ENCODE measurements around the gene PDLIM7. TPM values are rescaled to one million over a fixed set of nuclear protein-coding genes. Genes with fewer than 3 reads are reported as not detected.

Gene PDLIM7
- total and polyA plus RNA-seq, 2 of the 4 experiments (the other 2 are of a cell fraction), result 70.4 to 534 TPM

GRCh38 chr5:177498013-177498787, 796 bp upstream of the PDLIM7 start:
- Histone ChIP-seq H2AK9ac (replicated peaks; ENCODE audit: low read depth, low read length, poor library complexity) (peak overlapping the region; percentile 100), H3K9me3 (ENCODE audit: control insufficient read depth, insufficient read depth, low read length) (no peaks in the 10 kb centered on the region), H3K79me1 (ENCODE audit: low read depth in 1 of 2, low read length in 2 of 2) (peaks cover 17 to 44% of the 10 kb centered on the region in 2 experiments), H2AFZ (replicated peaks; ENCODE audit: low read length, poor library complexity) (peak overlapping the region; percentile 91), H3K4ac (ENCODE audit: low read depth, low read length) (peak overlapping the region; percentile 99), H3K18ac (ENCODE audit: low read depth, low read length) (peak overlapping the region; percentile 48; the same call in 1 of the 2 replicates), H3K4me1 (ENCODE audit: control insufficient read depth, insufficient read depth, low read length) (peaks cover 35% of the 10 kb centered on the region), H2AK5ac (ENCODE audit: low read depth, low read length) (peak overlapping the region; percentile 96), H3K4me3 (ENCODE audit: insufficient read depth, low read depth, low read length) (peak overlapping the region; percentile 45), H3K14ac (replicated peaks; ENCODE audit: low read depth, low read length) (peak overlapping the region; percentile 97), H4K20me1 (ENCODE audit: insufficient read depth, low read length) (peaks cover 38% of the 10 kb centered on the region), H3K56ac (ENCODE audit: extremely low read depth, insufficient read depth, low read length) (peak overlapping the region; percentile 92), H4K91ac (ENCODE audit: insufficient read depth, low read depth, low read length) (peak overlapping the region; percentile 93), H3K9ac (ENCODE audit: low read depth, low read length) (peak overlapping the region; percentile 78), H2BK5ac (ENCODE audit: low read depth, low read length, poor library complexity, severe bottlenecking) (peak overlapping the region; percentile 80), H3K9me1 (ENCODE audit: insufficient read depth, low read length) (peaks cover 8% of the 10 kb centered on the region), H3K4me2 (ENCODE audit: low read depth, low read length) (peak overlapping the region; percentile 78), H4K5ac (ENCODE audit: low read depth, low read length) (peak overlapping the region; percentile 10; the same call in 1 of the 2 replicates), H2BK15ac (ENCODE audit: low read depth, low read length) (peak overlapping the region; percentile 96; the same call in 1 of the 3 replicates), H3K27ac (ENCODE audit: insufficient read depth, low read length) (peak overlapping the region; percentile 87), H3K36me3 (ENCODE audit: control insufficient read depth, insufficient read depth, low read length) (peaks cover 23% of the 10 kb centered on the region), H3K23ac (ENCODE audit: low read depth, low read length) (peak overlapping the region; percentile 92), H4K8ac (ENCODE audit: low read depth in 2 of 2, low read length in 2 of 2) (peak overlapping the region; percentile 75 to 92), H2BK120ac (ENCODE audit: low read depth, low read length) (peak overlapping the region; percentile 87), H2BK20ac (ENCODE audit: low read depth, low read length) (peak overlapping the region; percentile 33; the same call in 1 of the 2 replicates), H3K27me3 (ENCODE audit: control insufficient read depth, insufficient read depth, low read length) (no peaks in the 10 kb centered on the region)
- ATAC-seq (ENCODE audit: low read depth) (no peak), DNase-seq (no peak)
- BruUV-seq (replicated peaks), result no TSS peak
- ChIA-PET POLR2A (ENCODE audit: unreplicated experiment) (interaction anchor here (0.6 to 1.3 kb wide), 4 partner anchors 19 to 72 kb away, joined by 3 to 4 read pairs (median 4); partner anchors contain the start of genes DDX41 and GRK6), CTCF (interaction anchor here (1.0 kb wide), 2 partner anchors 94 to 97 kb away, joined by 3 to 4 read pairs; partner anchors contain the start of gene PFN3)
- WGBS, 2 experiments (ENCODE audit: extremely low coverage in 2 of 2, insufficient read length in 1 of 2), result 65% methylated on average over 9 of the region's 48 CpGs; no CpG with 5 or more reads in 1 of the 2 experiments
- intact Hi-C loops (cut with micrococcal nuclease) (no loop called here), in situ Hi-C loops (cut with MboI; ENCODE audit: low sequenced_read_pairs) (no loop called here), dilution Hi-C loops (cut with HindIII; ENCODE audit: low sequenced_read_pairs, unreplicated experiment) (no loop called here)
- TF ChIP-seq CEBPB (IDR thresholded peaks at IDR 0.05; ENCODE audit: low read depth, low read length) (peak; percentile 97), NFE2L2 (IDR thresholded peaks at IDR 0.05; ENCODE audit: low read depth, low read length) (no peak)

Measured in IMR-90 (cell line).